ENCODE results near the gene TTLL10. TPM values are rescaled to one million over a fixed set of nuclear protein-coding genes. Genes with fewer than 3 reads are reported as not detected.
A peak's percentile ranks its signal among the peaks of the same experiment; 100 is the strongest.

The TTLL10 gene
- total RNA-seq, 1 experiment from 2014 or later = 0.68 TPM

DNA sequence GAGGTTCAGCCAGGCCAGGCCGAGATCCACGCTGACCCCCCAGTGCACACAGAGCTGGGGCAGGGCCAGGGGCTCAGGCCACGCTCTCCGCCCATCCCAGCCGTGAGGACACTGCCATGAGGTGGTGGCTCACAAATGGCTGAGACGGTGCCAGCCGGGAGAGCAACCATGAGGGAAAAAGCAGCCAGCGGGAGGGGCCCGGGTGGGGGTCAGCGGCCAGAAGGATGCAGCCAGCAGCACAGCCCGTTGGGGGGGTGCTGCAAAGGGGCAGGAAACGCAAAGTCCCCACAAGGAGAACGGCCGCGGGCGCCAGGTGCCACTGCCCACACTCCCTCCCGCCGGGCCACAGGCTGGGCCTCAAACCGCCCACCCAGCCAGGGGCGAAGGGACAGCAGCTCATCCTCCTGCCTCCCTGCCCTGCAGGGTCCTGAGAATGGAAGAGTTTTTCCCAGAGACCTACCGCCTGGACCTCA is 8.3 kb downstream of the TTLL10 start:
- Histone ChIP-seq H2AFZ (ENCODE audit: low read length) (no peak overlapping the region), H2AK5ac (ENCODE audit: insufficient read length, low read length) (no peak overlapping the region), H3K9me3 (ENCODE audit: control insufficient read depth, low read depth, low read length) (no peaks in the 10 kb centered on the region), H4K20me1 (ENCODE audit: control insufficient read depth, insufficient read depth, insufficient read length) (no peaks in the 10 kb centered on the region), H3K56ac (ENCODE audit: insufficient read length, low read depth, low read length) (no peak overlapping the region), H3K27ac (ENCODE audit: insufficient read length, low read depth, low read length) (no peak overlapping the region), H3K4me2 (ENCODE audit: insufficient read depth, insufficient read length, low read length) (no peak overlapping the region), H3T11ph (ENCODE audit: low read length) (no peak overlapping the region), H3K4me1 (ENCODE audit: insufficient read depth, low read length) (peaks cover under 1% of the 10 kb centered on the region; the same call in 1 of the 2 replicates), H3K23ac (ENCODE audit: insufficient read length, low read depth, low read length) (no peak overlapping the region), H4K5ac (ENCODE audit: insufficient read length, low read depth, low read length) (no peak overlapping the region), H3K27me3 (ENCODE audit: insufficient read depth, low read length) (no peaks in the 10 kb centered on the region), H2BK5ac (ENCODE audit: insufficient read length, low read length) (no peak overlapping the region), H2BK20ac (ENCODE audit: low read depth, low read length, poor library complexity, severe bottlenecking) (no peak overlapping the region), H3K9ac (ENCODE audit: extremely low read depth, insufficient read length, low read length) (no peak overlapping the region), H3K4ac (ENCODE audit: low read depth, low read length) (no peak overlapping the region), H2BK12ac (ENCODE audit: insufficient read length, low read depth, low read length) (no peak overlapping the region), H4K91ac (ENCODE audit: insufficient read length, low read depth, low read length) (no peak overlapping the region), H3K14ac (ENCODE audit: insufficient read depth, low read length) (no peak overlapping the region), H2BK15ac (ENCODE audit: low read depth, low read length) (no peak overlapping the region), H2BK120ac (ENCODE audit: low read depth, low read length, poor library complexity, severe bottlenecking) (no peak overlapping the region), H3K18ac (ENCODE audit: insufficient read length, low read depth, low read length) (no peak overlapping the region), H3K23me2 (ENCODE audit: insufficient read length, low read depth, low read length, poor library complexity, severe bottlenecking) (no peaks in the 10 kb centered on the region), H3K79me1 (ENCODE audit: insufficient read depth, low read depth, low read length, poor library complexity, severe bottlenecking) (no peaks in the 10 kb centered on the region), H4K8ac (replicated peaks; ENCODE audit: insufficient read length, low read depth, low read length) (no peak overlapping the region), H3K79me2 (ENCODE audit: insufficient read depth, low read length) (no peaks in the 10 kb centered on the region)
- WGBS (ENCODE audit: extremely low coverage, insufficient read length, low lambda C conversion rate) = no CpG with 5 or more reads among the region's 21 CpGs
- Mint-ChIP-seq H3K9me3 (no peaks in the 10 kb centered on the region; a peak in 1 of 5 replicates), H3K36me3 (ENCODE audit: insufficient read depth in 1 of 3, low read depth in 3 of 3) (peaks cover 0 to 7% (median 0%) of the 10 kb centered on the region in 3 experiments; a peak in 1 of 7 replicates), H3K27ac (no peak overlapping the region), H3K4me1 (peaks cover 3 to 9% of the 10 kb centered on the region in 2 experiments), H3K27me3 (ENCODE audit: low read depth) (no peaks in the 10 kb centered on the region), H3K4me3 (no peak overlapping the region)
- TF ChIP-seq, protein P1, sequence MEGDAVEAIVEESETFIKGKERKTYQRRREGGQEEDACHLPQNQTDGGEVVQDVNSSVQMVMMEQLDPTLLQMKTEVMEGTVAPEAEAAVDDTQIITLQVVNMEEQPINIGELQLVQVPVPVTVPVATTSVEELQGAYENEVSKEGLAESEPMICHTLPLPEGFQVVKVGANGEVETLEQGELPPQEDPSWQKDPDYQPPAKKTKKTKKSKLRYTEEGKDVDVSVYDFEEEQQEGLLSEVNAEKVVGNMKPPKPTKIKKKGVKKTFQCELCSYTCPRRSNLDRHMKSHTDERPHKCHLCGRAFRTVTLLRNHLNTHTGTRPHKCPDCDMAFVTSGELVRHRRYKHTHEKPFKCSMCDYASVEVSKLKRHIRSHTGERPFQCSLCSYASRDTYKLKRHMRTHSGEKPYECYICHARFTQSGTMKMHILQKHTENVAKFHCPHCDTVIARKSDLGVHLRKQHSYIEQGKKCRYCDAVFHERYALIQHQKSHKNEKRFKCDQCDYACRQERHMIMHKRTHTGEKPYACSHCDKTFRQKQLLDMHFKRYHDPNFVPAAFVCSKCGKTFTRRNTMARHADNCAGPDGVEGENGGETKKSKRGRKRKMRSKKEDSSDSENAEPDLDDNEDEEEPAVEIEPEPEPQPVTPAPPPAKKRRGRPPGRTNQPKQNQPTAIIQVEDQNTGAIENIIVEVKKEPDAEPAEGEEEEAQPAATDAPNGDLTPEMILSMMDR (conservative IDR thresholded peaks at IDR 0.05) = no peak
- DNase-seq = peak; percentile 24

All from H9 (cell line).